Adrenal gland (tissue), 5 donors: Measurements from ENCODE around the gene MMRN1.

Source experiments
- POLR2A ChIP-seq, 2 donors: fragments of 450-650 bp; IDR thresholded peaks; one replicate each; pipeline ENCODE4 v1.6.1; 2017; ENCODE audit warnings: antibody characterized with exemption in 2 of 2, mild to moderate bottlenecking in 2 of 2, moderate library complexity in 1 of 2
- TF ChIP-seq, protein P1 (sequence below), 6 experiments: fragments of 450-650 bp in 4 of 6; fragments of 200-600 bp in 2 of 6; sonication (generic) in 1 of 6; IDR thresholded peaks; 1 replicate in 5 of 6; 2 replicates in 1 of 6; pipeline versions ENCODE4 v1.5.1 to v1.8.0; 2016 to 2021; ENCODE audit warnings: antibody characterized with exemption in 6 of 6, mild to moderate bottlenecking in 2 of 6, moderate library complexity in 1 of 6
- donor health status: DM: no; HTN: no; CAD: no.

DNA sequence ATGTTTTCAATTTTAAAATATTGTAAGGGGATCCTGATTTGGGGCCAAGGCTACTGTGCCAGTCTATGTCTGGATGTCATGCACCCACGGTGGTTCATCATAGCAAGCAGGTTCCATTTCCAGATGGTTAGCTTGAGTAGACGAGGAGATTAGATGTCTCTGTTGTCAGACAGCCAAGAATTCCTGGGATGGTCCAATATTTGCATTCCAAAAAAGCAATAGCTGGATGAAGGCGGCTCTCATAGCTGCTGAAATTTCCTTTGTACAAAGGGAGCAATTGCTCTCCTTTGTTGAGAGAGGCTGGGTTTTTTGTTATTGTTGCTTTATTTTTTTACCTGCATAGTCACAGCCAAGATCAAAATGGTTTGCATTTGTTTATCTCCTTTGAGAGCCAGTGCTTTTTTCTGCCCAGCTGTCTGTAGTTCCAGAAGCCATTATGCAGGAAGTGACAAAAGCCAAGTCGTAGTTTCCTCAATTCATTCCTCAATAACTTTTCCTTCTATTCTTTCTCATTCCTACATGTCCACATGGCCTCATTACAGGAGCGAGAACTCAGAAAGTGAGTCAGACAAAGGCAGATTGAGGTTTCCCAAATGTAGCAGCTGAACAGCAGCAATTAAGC is 107.9 kb downstream of the MMRN1 start:
- TF ChIP-seq, protein P1, sequence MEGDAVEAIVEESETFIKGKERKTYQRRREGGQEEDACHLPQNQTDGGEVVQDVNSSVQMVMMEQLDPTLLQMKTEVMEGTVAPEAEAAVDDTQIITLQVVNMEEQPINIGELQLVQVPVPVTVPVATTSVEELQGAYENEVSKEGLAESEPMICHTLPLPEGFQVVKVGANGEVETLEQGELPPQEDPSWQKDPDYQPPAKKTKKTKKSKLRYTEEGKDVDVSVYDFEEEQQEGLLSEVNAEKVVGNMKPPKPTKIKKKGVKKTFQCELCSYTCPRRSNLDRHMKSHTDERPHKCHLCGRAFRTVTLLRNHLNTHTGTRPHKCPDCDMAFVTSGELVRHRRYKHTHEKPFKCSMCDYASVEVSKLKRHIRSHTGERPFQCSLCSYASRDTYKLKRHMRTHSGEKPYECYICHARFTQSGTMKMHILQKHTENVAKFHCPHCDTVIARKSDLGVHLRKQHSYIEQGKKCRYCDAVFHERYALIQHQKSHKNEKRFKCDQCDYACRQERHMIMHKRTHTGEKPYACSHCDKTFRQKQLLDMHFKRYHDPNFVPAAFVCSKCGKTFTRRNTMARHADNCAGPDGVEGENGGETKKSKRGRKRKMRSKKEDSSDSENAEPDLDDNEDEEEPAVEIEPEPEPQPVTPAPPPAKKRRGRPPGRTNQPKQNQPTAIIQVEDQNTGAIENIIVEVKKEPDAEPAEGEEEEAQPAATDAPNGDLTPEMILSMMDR (IDR thresholded peaks at IDR 0.05): no peak
- no peak for TF ChIP-seq POLR2A (IDR thresholded peaks at IDR 0.05)
